ENCODE measurements around the gene CDH23. TPM values are rescaled to one million over a fixed set of nuclear protein-coding genes. Genes with fewer than 3 reads are reported as not detected.

CDH23 gene
- total and polyA plus RNA-seq, 7 donors = 1.00 to 3.8 (median 1.9) TPM

DNA sequence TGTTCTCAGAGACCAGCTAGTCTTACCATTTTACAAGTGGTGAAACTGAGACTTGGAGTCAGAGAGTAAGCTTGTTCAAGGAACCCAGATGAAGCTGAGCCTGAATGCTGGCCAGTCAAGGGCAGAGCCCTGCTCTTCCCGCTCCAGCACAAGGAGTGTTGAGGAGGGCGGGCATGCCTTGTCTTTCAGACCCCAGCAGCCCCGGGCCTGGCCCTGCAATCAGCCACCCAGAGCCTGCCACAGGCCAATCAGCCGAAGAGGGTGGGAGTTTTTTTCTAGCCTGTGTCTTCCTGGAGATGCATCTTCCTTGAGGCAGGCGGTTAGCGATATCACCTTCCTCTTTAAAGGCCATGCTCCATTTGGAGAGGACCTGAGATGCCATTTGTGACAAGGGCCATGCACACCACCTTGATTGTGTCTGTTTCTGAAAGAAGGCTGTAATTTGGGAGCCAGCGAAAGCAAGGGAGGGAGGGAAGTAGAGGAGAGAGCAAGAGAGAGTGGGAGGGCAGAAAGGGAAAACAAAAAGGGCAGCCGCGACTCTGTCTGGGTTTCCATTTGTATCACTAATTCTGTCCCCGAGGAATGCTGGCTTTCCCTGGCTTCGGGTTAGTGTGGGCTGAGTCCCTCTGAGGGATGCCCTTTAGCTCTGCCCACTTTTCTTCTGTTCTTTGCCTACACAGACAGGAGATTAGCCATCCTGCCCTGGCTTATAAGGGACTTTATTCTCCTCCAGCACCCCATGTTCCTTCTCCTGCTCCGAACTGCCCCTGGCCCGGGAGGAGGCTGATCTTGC, 8.0 kb downstream of the CDH23 start:
- intact Hi-C loops (cut with DNase I) = no loop called here
- WGBS, 3 donors = 70 to 76% (median 71%) methylated on average over 13 of the region's 13 CpGs

DNA sequence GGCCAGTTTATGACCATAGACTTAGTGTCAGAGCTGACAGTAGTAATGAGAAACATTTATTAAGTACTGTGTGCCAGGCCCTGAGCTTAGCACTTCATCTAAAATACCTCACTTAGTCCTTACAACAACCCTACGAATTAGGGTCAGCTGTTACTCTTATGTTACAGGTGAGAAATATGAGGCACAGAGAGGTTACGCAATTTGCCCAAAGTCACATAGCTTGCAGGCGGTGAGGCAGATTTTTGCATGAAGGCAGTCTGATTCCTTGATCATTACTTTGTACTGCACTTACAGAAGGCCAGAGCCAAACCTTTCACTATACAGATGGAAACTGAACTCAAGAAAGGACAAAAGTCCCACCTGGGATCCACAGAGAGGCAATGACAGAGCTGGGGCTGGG, 10.2 kb downstream of the CDH23 start:
- H3K4me1 ChIP-seq = no peaks in the 10 kb centered on the region
- peaks cover 15% of the 10 kb centered on the region for H3K9me3 ChIP-seq
- peaks cover 0 to 11% (median 0%) of the 10 kb centered on the region in 3 donors for H3K27me3 ChIP-seq (ENCODE audit: insufficient read depth in 3 of 3, low read length in 2 of 3)
- 84 to 95% (median 90%) methylated on average over 3 of the region's 3 CpGs for WGBS, 3 donors
- no peaks in the 10 kb centered on the region for H3K36me3 ChIP-seq (ENCODE audit: insufficient read depth in 1 of 2, low read depth in 1 of 2)
- TF ChIP-seq, protein P1, sequence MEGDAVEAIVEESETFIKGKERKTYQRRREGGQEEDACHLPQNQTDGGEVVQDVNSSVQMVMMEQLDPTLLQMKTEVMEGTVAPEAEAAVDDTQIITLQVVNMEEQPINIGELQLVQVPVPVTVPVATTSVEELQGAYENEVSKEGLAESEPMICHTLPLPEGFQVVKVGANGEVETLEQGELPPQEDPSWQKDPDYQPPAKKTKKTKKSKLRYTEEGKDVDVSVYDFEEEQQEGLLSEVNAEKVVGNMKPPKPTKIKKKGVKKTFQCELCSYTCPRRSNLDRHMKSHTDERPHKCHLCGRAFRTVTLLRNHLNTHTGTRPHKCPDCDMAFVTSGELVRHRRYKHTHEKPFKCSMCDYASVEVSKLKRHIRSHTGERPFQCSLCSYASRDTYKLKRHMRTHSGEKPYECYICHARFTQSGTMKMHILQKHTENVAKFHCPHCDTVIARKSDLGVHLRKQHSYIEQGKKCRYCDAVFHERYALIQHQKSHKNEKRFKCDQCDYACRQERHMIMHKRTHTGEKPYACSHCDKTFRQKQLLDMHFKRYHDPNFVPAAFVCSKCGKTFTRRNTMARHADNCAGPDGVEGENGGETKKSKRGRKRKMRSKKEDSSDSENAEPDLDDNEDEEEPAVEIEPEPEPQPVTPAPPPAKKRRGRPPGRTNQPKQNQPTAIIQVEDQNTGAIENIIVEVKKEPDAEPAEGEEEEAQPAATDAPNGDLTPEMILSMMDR (IDR thresholded peaks at IDR 0.05) = no peak
- intact Hi-C loops (cut with DNase I) = no loop called here
- DNase-seq (no peak), ATAC-seq (no peak)
- no peak overlapping the region for H3K27ac ChIP-seq
- H3K4me3 ChIP-seq = no peak overlapping the region

More for the DNA sequence above, 8.0 kb downstream of the CDH23 start:
- Histone ChIP-seq H3K4me3 (no peak overlapping the region), H3K27me3 (ENCODE audit: insufficient read depth in 3 of 3, low read length in 2 of 3) (peaks cover 0 to 31% (median 5%) of the 10 kb centered on the region in 3 donors), H3K27ac (no peak overlapping the region), H3K36me3 (ENCODE audit: insufficient read depth in 1 of 2, low read depth in 1 of 2) (no peaks in the 10 kb centered on the region), H3K4me1 (no peaks in the 10 kb centered on the region), H3K9me3 (no peaks in the 10 kb centered on the region)
- DNase-seq (no peak), ATAC-seq (no peak)
- TF ChIP-seq, protein P1 (IDR thresholded peaks at IDR 0.05) = no peak

DNA sequence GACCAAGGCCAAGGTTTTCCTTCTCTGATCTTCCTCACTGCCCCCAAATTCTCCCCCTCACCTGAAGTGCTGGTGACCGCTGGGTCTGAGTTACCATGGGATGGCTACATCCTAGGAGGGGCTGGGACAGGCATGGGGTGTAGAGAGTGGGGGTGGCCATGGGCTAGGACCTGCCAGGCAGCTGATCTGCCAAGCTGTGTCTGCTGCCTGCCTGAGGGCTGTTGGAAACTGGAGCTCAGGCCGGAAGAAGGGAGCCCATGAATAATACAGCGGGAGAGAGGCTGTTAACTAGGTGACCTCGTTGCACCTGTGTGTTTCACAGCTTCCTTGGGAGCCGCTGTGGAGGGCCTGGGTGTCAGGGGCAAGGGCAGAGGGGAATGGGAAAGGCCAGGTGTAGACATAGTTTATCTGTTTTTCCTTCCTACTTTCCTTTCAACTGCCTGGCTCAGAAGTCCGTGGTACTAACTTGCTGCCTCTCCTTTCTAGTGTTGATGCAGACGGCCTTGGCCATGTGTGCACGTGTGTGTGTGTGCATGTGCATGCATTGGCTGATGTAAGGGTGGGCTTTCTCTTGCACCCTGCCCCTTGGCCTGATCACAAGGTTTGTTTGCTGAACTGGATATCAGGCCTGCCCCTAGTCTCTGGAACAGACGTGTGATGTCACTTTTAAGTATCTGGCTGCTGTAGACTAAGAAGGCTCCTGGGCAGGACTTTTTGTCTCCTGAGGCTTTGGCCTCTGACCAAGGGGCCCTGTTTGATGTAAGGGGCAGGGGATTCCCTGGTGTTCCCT, 11.9 kb downstream of the CDH23 start:
- ATAC-seq = no peak
- no peaks in the 10 kb centered on the region for H3K4me1 ChIP-seq
- H3K27ac ChIP-seq = no peak overlapping the region
- peaks cover 0 to 7% (median 0%) of the 10 kb centered on the region in 3 donors for H3K27me3 ChIP-seq (ENCODE audit: insufficient read depth in 3 of 3, low read length in 2 of 3)
- TF ChIP-seq, protein P1 (IDR thresholded peaks at IDR 0.05) = no peak
- DNase-seq = no peak
- intact Hi-C loops (cut with DNase I) = no loop called here
- peaks cover 19% of the 10 kb centered on the region for H3K9me3 ChIP-seq
- H3K36me3 ChIP-seq (ENCODE audit: insufficient read depth in 1 of 2, low read depth in 1 of 2) = no peaks in the 10 kb centered on the region
- 75 to 85% (median 84%) methylated on average over 9 of the region's 9 CpGs for WGBS, 3 donors
- H3K4me3 ChIP-seq = no peak overlapping the region

GRCh38 chr10:71409516-71410104, 12.9 kb downstream of the CDH23 start:
- Histone ChIP-seq H3K36me3 (ENCODE audit: insufficient read depth in 1 of 2, low read depth in 1 of 2) (no peaks in the 10 kb centered on the region), H3K4me1 (no peaks in the 10 kb centered on the region), H3K27ac (no peak overlapping the region), H3K4me3 (no peak overlapping the region), H3K27me3 (ENCODE audit: insufficient read depth in 3 of 3, low read length in 2 of 3) (no peaks in the 10 kb centered on the region), H3K9me3 (peaks cover 19% of the 10 kb centered on the region)
- 59 to 67% (median 65%) methylated on average over 3 of the region's 3 CpGs for WGBS, 3 donors
- DNase-seq = no peak
- intact Hi-C loops (cut with DNase I) = no loop called here
- TF ChIP-seq, protein P1 (IDR thresholded peaks at IDR 0.05) = no peak
- ATAC-seq = no peak

All from psoas muscle (tissue), 8 donors.